ENCODE results near the gene BRAP.
"Not testable (repeated sequence)": the region's sequence is repeated elsewhere in the genome, so short reads cannot be mapped to it uniquely, and the experiment has no call there.

BRAP gene

DNA sequence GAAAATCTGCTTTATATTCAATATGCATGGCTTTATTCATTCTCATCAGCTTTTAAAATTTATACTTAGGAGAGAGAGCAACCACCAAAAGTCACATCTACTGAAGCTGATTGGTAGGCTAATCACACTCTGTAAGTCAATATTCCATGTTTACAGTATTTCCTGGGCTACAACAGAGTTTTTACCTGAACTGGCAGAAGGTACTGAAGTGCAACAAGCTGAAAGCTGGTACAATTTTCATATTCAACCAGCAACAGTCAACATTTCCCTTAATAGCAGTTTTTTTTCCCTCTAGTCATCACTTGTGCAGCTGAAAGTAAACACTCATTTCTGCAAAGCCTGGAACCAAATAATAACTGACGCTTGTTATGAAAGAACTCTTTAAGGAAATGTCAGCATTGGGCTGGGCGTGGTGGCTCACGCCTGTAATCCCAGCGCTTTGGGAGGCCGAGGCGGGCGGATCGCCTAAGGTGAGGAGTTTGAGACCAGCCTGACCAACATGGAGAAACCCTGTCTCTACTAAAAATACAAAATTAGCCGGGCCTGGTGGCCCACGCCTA is 12.9 kb downstream of the BRAP start:
- DNase-seq = no peak

GRCh38 chr12:111664961-111665865 is 20.5 kb downstream of the BRAP start:
- DNase-seq = no peak

- DNase-seq = no peak
Observed at GRCh38 chr12:111664499-111664898, 21.3 kb downstream of the BRAP start.

GRCh38 chr12:111656016-111656415 is 29.7 kb downstream of the BRAP start:
- no peak for DNase-seq

GRCh38 chr12:111655356-111655755 is 30.4 kb downstream of the BRAP start:
- no peak for DNase-seq

- no peak for DNase-seq
Observed at GRCh38 chr12:111653596-111653995, 32.2 kb downstream of the BRAP start.

DNA sequence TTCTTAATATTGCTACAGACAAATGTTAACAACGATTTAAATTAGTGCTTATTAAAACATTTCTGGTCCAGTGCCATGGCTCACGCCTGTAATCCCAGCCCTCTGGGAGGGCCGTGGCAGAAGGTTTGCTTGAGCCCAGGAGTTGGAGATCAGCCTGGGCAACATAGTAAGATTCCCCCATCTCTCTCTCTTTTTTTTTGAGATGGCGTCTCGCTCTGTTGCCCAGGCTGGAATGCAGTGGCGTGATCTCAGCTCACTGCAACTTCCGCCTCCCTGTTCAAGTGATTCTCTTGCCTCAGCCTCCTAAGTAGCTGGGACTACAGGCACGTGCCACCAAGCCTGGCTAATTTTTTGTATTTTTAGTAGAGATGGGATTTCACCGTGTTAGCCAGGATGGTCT is 33.2 kb downstream of the BRAP start:
- DNase-seq = not testable (repeated sequence)

GRCh38 chr12:111650912-111651311 is 34.8 kb downstream of the BRAP start:
- no peak for DNase-seq

DNA sequence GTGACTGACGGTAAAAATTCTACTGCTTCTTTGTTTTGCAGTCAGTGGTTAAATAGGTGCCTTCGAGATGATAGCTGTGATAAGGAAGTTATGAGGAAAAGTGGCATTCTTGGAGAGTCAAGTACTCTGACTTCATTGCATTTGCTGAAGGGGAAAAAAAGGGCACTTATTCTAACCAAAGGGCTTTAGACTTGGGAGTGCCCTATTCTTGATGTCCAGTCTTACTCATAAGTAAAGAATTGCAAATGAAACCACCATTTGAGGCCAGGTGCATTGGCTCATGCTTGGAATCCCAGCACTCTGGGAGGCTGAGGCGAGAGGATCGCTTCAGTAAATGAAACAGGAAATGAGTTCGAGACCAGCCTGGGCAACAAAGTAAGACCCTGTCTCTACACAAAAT is 40.3 kb downstream of the BRAP start:
- DNase-seq = no peak

GRCh38 chr12:111643427-111643826 is 42.3 kb downstream of the BRAP start:
- no peak for DNase-seq

GRCh38 chr12:111642681-111643426 is 42.9 kb downstream of the BRAP start:
- DNase-seq = no peak

DNA sequence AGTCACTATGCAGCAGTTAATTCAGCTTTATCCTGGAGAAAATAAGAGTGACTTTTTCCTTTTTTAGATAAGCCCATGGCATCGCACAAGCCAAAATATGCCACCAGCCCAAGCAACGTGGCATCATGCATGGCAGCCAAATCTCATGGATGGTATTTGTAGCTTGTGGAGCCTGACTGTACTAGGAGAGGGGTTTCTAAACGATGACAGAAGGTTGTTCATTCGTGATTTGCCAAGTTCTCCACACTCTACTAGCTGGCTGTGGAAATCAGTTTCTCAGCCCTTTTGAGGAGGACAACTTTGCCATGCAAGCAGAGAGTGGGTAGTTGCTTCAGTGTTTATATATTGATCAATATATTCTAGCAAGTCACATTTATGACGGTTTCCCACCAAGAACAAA is 45.2 kb downstream of the BRAP start:
- no peak for DNase-seq

DNA sequence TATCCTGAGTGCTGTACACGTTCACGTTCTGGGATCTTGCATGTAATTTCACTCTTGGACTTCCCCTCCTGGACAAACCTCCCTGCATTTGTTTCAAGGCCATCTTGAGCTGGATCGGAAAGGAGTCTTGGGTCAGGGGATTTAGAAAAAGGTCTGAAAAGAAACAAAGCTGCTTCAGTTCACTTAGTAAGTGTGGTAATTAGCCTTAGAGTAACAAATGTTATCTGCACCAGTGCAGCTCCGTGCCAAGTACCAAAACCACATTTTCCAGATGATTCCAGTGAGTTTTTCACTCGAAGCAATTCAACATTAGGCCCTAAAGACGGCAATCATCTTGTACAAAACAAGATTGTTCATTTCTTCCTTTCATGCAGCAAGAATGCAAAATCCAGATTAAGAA is 47.2 kb downstream of the BRAP start:
- no peak for DNase-seq

DNA sequence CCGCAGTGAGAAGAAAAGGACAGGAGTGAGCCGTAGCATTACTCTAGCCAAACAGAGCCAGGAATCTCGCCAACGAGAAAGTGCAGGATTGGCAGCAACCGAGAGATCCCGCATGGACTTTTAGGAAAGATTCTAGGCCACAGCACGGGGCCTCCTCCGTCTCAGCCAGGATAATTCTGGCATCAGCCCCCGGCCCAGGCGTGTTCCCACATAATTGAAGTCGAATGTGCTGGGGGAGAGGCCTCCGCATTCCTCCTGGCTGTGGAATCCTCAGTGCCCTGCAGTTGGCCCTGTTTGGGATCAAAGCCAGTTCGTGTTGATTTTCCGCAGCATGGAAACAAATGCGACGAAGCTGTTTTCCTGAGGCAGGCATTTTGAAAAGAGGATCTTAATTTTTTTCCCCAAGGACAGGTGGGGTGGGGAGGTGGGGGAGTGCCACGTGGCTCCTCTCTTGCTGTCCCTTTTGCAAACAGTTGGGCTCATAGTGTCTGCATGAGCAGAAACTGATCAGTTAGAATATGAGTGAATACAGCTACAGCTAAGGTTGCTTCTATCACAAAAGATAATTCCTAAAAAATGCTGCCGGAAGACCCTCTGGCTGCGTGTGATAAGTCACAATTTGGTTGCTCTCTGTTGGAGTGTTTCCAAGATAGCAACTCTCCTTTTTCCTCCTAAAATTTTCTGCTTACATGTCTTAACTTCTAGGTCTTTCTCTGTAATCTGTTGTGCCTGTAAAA is 49.4 kb downstream of the BRAP start:
- no peak for DNase-seq

- no peak for DNase-seq
Observed at GRCh38 chr12:111635524-111635923, 50.2 kb downstream of the BRAP start.

DNA sequence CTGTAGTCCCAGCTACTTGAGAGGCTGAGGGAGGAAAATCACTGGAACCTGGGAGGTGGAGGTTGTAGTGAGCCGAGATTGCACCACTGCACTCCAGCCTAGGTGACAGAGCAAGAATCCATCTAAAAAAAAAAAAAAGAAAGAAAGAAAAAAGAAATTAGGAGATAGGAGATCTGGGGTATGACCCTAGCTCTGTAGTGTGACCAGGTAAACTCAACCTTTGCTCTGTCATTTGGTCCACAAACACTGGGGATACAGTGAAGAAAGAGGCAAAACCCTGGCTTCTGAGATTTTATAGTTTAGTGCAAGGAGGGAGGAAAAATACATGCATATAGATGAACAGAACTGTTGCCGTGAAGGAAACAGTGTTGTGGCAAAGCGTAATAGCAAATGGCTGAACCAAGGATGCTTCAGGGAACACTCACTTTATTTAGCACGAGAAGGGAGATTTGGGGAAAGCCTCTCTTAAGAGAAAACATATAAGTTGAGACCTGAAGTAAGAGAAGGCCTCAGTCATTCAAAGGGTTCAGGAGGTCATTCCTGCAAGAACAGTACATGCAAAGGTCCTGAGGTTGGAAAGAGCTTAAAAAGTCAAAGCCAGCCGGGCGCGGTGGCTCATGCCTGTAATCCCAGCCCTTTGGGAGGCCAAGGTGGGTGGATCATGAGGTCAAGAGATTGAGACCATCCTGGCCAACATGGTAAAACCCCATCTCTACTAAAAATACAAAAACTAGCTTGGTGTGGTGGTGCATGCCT is 57.1 kb downstream of the BRAP start:
- DNase-seq = no peak

DNA sequence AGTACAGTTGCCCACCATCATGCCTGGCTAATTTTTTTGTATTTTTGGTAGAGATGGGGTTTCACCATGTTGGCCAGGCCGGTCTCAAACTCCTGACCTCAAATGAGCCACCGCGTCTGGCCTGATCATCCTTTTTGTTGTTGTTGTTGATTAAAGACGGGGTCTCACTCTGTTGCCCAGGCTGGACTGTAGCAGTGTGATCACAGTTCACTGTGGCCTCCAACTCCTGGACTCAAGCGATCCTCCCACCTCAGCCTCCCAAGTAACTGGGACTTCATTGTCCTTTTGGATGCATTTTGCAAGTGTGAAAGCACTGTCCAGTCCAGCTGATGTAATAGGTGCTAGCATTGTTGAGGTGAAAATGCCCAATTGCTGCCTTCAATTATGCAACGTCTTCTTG is 59.5 kb downstream of the BRAP start:
- DNase-seq = no peak

DNA sequence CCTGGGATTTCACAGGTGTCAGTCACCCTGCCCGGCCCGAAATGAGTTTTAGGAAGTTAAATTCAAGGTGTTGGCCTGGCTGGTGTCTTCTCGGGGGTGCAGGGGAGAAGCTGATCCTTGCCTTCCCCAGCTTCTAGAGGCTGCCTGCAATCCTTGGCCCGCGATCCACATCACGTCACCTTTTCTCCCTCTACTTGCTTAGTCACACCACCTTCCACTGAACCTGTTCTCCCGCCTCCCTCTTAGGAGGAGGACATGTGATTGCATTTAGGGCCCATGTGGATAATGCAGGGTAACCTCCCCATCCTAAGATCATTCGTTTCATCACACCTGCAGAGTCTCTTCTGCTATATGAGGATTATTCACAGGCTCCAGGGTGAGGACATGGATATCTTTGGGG is 61.2 kb downstream of the BRAP start:
- DNase-seq = no peak

DNA sequence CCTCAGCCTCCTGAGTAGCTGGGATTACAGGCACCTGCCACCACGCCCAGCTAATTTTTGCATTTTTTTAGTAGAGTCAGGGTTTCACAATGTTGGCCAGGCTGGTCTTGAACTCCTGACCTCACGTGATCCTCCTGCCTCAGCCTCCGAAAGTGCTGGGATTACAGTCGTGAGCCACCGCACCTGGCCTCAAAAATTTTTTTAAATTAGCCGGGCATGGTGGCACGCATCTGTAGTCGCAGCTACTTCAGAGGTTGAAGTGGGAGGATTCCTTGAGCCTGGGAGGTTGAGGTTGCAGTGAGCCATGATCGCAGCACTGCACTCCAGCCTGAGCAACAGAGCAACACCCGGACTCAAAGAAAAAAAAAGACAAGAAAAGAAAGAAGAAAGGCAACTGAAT is 67.9 kb downstream of the BRAP start:
- DNase-seq = not testable (repeated sequence)

- DNase-seq = no peak
Observed at GRCh38 chr12:111616177-111616623, 69.6 kb downstream of the BRAP start.

- no peak for DNase-seq
Observed at GRCh38 chr12:111607239-111607638, 78.5 kb downstream of the BRAP start.

- no peak for DNase-seq
Observed at GRCh38 chr12:111606767-111607230, 79.0 kb downstream of the BRAP start.
